ENCODE data around the gene TSPYL4.
"Not testable (repeated sequence)": the region's sequence is repeated elsewhere in the genome, so short reads cannot be mapped to it uniquely, and the experiment has no call there.

Gene TSPYL4

GRCh38 chr6:116253505-116254296, at the start of gene TSPYL4:
Gene TSPYL4, minus strand, starts transcription at chr6:116254075. Its CDS starts 67 bp downstream, at chr6:116254008.
- in situ Hi-C loops (cut with MboI; ENCODE audit: low pct_unique_long_range_greater_than_20kb, low sequenced_read_pairs): no loop called here
- DNase-seq: peak; percentile 95

GRCh38 chr6:116301104-116301503, 47.2 kb upstream of the TSPYL4 start:
- in situ Hi-C loops (cut with MboI; ENCODE audit: low pct_unique_long_range_greater_than_20kb, low sequenced_read_pairs): no loop called here
- DNase-seq: no peak

- in situ Hi-C loops (cut with MboI; ENCODE audit: low pct_unique_long_range_greater_than_20kb, low sequenced_read_pairs): no loop called here
Measured at GRCh38 chr6:116300566-116300965, 46.7 kb upstream of the TSPYL4 start.

GRCh38 chr6:116298973-116299372, 45.1 kb upstream of the TSPYL4 start:
- in situ Hi-C loops (cut with MboI; ENCODE audit: low pct_unique_long_range_greater_than_20kb, low sequenced_read_pairs): no loop called here
- DNase-seq: no peak

More at GRCh38 chr6:116300566-116300965, 46.7 kb upstream of the TSPYL4 start:
- no peak for DNase-seq

- in situ Hi-C loops (cut with MboI; ENCODE audit: low pct_unique_long_range_greater_than_20kb, low sequenced_read_pairs): no loop called here
- no peak for DNase-seq
Measured at GRCh38 chr6:116298273-116298672, 44.4 kb upstream of the TSPYL4 start.

- no peak for DNase-seq
- in situ Hi-C loops (cut with MboI; ENCODE audit: low pct_unique_long_range_greater_than_20kb, low sequenced_read_pairs): no loop called here
Measured at GRCh38 chr6:116292553-116292952, 38.7 kb upstream of the TSPYL4 start.

GRCh38 chr6:116291701-116292396, 38.0 kb upstream of the TSPYL4 start:
- DNase-seq: no peak
- in situ Hi-C loops (cut with MboI; ENCODE audit: low pct_unique_long_range_greater_than_20kb, low sequenced_read_pairs): no loop called here

- in situ Hi-C loops (cut with MboI; ENCODE audit: low pct_unique_long_range_greater_than_20kb, low sequenced_read_pairs): no loop called here
- no peak for DNase-seq
Measured at GRCh38 chr6:116290799-116291198, 36.9 kb upstream of the TSPYL4 start.

GRCh38 chr6:116289876-116290275, 36.0 kb upstream of the TSPYL4 start:
- DNase-seq: no peak
- in situ Hi-C loops (cut with MboI; ENCODE audit: low pct_unique_long_range_greater_than_20kb, low sequenced_read_pairs): no loop called here

- peak; percentile 61 for DNase-seq
- in situ Hi-C loops (cut with MboI; ENCODE audit: low pct_unique_long_range_greater_than_20kb, low sequenced_read_pairs): no loop called here
Measured at GRCh38 chr6:116287689-116288282, 33.9 kb upstream of the TSPYL4 start.

GRCh38 chr6:116286773-116287358, 33.0 kb upstream of the TSPYL4 start:
- DNase-seq: no peak
- in situ Hi-C loops (cut with MboI; ENCODE audit: low pct_unique_long_range_greater_than_20kb, low sequenced_read_pairs): no loop called here

GRCh38 chr6:116284984-116285383, 31.1 kb upstream of the TSPYL4 start:
- in situ Hi-C loops (cut with MboI; ENCODE audit: low pct_unique_long_range_greater_than_20kb, low sequenced_read_pairs); DNase-seq: not testable (repeated sequence)

- DNase-seq: no peak
- in situ Hi-C loops (cut with MboI; ENCODE audit: low pct_unique_long_range_greater_than_20kb, low sequenced_read_pairs): no loop called here
Measured at GRCh38 chr6:116283191-116283590, 29.3 kb upstream of the TSPYL4 start.

GRCh38 chr6:116282698-116283097, 28.8 kb upstream of the TSPYL4 start:
- no peak for DNase-seq
- in situ Hi-C loops (cut with MboI; ENCODE audit: low pct_unique_long_range_greater_than_20kb, low sequenced_read_pairs): no loop called here

- in situ Hi-C loops (cut with MboI; ENCODE audit: low pct_unique_long_range_greater_than_20kb, low sequenced_read_pairs): no loop called here
- DNase-seq: no peak
Measured at GRCh38 chr6:116280933-116281316, 27.1 kb upstream of the TSPYL4 start.

- DNase-seq: no peak
- in situ Hi-C loops (cut with MboI; ENCODE audit: low pct_unique_long_range_greater_than_20kb, low sequenced_read_pairs): no loop called here
Measured at GRCh38 chr6:116280161-116280932, 26.5 kb upstream of the TSPYL4 start.

- DNase-seq: peak; percentile 96
- in situ Hi-C loops (cut with MboI; ENCODE audit: low pct_unique_long_range_greater_than_20kb, low sequenced_read_pairs): no loop called here
Measured at GRCh38 chr6:116279232-116280160, 25.6 kb upstream of the TSPYL4 start, which contains the start of gene TSPYL1. Gene TSPYL1, minus strand, starts transcription at chr6:116279930. Its CDS starts 100 bp downstream, at chr6:116279830.

GRCh38 chr6:116278854-116279231, 25.0 kb upstream of the TSPYL4 start:
- DNase-seq: no peak
- in situ Hi-C loops (cut with MboI; ENCODE audit: low pct_unique_long_range_greater_than_20kb, low sequenced_read_pairs): no loop called here

Measured in KBM-7 (cell line).